PC-3 (cell line): ENCODE measurements around the gene BZW1. TPM values are rescaled to one million over a fixed set of nuclear protein-coding genes. Genes with fewer than 3 reads are reported as not detected.

Experiments used
- ATAC-seq: fragments of 200-7000 bp; cut with Tn5 transposase; 2 replicates; pipeline ENCODE4 v1.9.1; 2020; ENCODE audit warnings: mild to moderate bottlenecking, moderate library complexity
- BruUV-seq: library from RNA; stranded (reverse); fragments of 400-500 nt; replicated peaks from 2 replicates; lab custom pipeline; 2021; lab: Mats Ljungman, UMichigan
- CTCF ChIA-PET: fragments of 300-600 bp; sonication (Branson Sonifier 250); formaldehyde crosslinking; loops from one replicate; lab custom pipeline; 2022; ENCODE audit warnings: antibody characterized with exemption; lab: Charles Lee
- POLR2A ChIA-PET: fragments of 300-600 bp; sonication (Branson Sonifier 250); formaldehyde crosslinking; loops from one replicate; lab custom pipeline; 2022; ENCODE audit warnings: antibody characterized with exemption; ENCODE audit not compliant: unreplicated experiment; lab: Charles Lee
- DNase-seq: peaks from one replicate; pipeline ENCODE4 v3.0.0-alpha.2; 2015
- H2AFZ ChIP-seq: fragments of 300-600 bp; sonication (generic); 2 replicates; pipeline ENCODE4 v1.6.0; 2016; ENCODE audit warnings: antibody characterized with exemption, low read length
- H3F3A ChIP-seq: fragments of 300-600 bp; sonication (generic); one replicate; pipeline ENCODE4 v1.6.0; 2017; ENCODE audit warnings: antibody characterized with exemption, low read length, control low read depth, mild to moderate bottlenecking; ENCODE audit not compliant: unreplicated experiment
- H3K27ac ChIP-seq: fragments of 300-600 bp; sonication (generic); 2 replicates; pipeline ENCODE4 v1.5.1; 2016; ENCODE audit warnings: mild to moderate bottlenecking, low read length
- H3K27me3 ChIP-seq: fragments of 300-600 bp; sonication (generic); 2 replicates; pipeline ENCODE4 v1.6.1; 2016; ENCODE audit warnings: low read length, mixed read lengths
- H3K36me3 ChIP-seq: fragments of 300-600 bp; sonication (generic); 2 replicates; pipeline ENCODE4 v1.6.1; 2016; ENCODE audit warnings: low read depth, mixed run types, low read length, mixed read lengths
- H3K4me1 ChIP-seq: fragments of 300-600 bp; sonication (generic); 2 replicates; pipeline ENCODE4 v1.5.1; 2016; ENCODE audit warnings: low read length; ENCODE audit not compliant: insufficient read depth
- H3K4me2 ChIP-seq: fragments of 300-600 bp; sonication (generic); 2 replicates; pipeline ENCODE4 v1.6.0; 2016; ENCODE audit warnings: low read length
- H3K4me3 ChIP-seq: fragments of 300-600 bp; sonication (generic); 2 replicates; pipeline ENCODE4 v1.5.1; 2016; ENCODE audit warnings: mild to moderate bottlenecking, low read length, mixed read lengths
- H3K79me2 ChIP-seq: fragments of 300-600 bp; sonication (generic); 2 replicates; pipeline ENCODE4 v1.6.1; 2017; ENCODE audit warnings: low read length, mixed read lengths
- H3K9ac ChIP-seq: fragments of 300-600 bp; sonication (generic); 2 replicates; pipeline ENCODE4 v1.6.0; 2016; ENCODE audit warnings: mild to moderate bottlenecking, low read length
- H3K9me2 ChIP-seq: fragments of 300-600 bp; sonication (generic); replicated peaks from 2 replicates; pipeline ENCODE4 v1.6.1; 2016; ENCODE audit warnings: mixed run types, low read length, mixed read lengths
- H3K9me3 ChIP-seq: fragments of 300-600 bp; sonication (generic); 2 replicates; pipeline ENCODE4 v1.6.1; 2016; ENCODE audit warnings: low read length, mixed read lengths
- H4K20me1 ChIP-seq: fragments of 300-600 bp; sonication (generic); 2 replicates; pipeline ENCODE4 v1.6.1; 2016; ENCODE audit warnings: low read length, mixed read lengths
- EZH2 ChIP-seq: fragments of 300-600 bp; sonication (generic); IDR thresholded peaks from one replicate; pipeline ENCODE4 v1.6.1; 2017; ENCODE audit warnings: antibody characterized with exemption, mild to moderate bottlenecking, low read length; ENCODE audit not compliant: unreplicated experiment
- EZH2phosphoT487 ChIP-seq: fragments of 300-600 bp; sonication (generic); IDR thresholded peaks from 2 replicates; pipeline ENCODE4 v1.6.1; 2018; ENCODE audit warnings: mild to moderate bottlenecking, antibody characterized with exemption, low read length, borderline replicate concordance
- intact Hi-C: fragments of 100-400 bp; cut with micrococcal nuclease; formaldehyde crosslinking; loops from 2 replicates; pipeline ENCODE4 v1.9.0; 2023
- total RNA-seq: library from RNA; depleted of rRNA; stranded (reverse); fragments of >200 nt; gene quantifications from 2 replicates; pipeline ENCODE4 v1.2.3, GENCODE V29; 2014
- TF ChIP-seq, protein P1 (sequence below): fragments of 300-600 bp; sonication (generic); conservative IDR thresholded peaks from 2 replicates; pipeline ENCODE4 v1.5.1; 2017; ENCODE audit warnings: antibody characterized with exemption, low read depth, mild to moderate bottlenecking, low read length

BZW1 gene
- total RNA-seq, 1 experiment from 2014 or later = 626 TPM

DNA sequence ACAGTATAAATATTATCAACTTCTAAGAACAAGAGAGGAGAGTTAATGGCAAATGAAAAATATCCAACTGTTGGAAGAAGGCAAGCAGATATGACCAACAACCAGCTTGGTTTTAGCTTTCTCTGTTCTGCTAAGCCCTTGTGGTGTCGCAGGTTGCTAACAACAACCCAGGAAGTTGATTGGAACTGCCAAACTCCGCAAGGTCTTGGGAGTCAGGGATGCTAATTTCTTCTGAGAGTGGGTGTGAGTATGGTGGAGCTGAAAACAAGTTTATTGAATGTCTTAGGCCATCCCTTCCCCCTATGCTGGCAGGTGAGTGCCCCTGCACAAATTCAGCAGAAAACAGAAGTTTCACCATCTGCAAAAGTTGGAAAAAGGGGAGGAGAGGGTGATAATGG, 17.5 kb downstream of the BZW1 start:
- no peaks in the 10 kb centered on the region for H3K79me2 ChIP-seq
- no peaks in the 10 kb centered on the region for H3K9me3 ChIP-seq
- H3K4me1 ChIP-seq = no peaks in the 10 kb centered on the region
- intact Hi-C loops = loop anchor here (1.0 kb wide), 1 partner anchor 116 kb away; no protein-coding TSS in a partner anchor
- no peak overlapping the region for H3K27ac ChIP-seq
- H2AFZ ChIP-seq = no peak overlapping the region
- peaks cover 6% of the 10 kb centered on the region for H3F3A ChIP-seq
- ChIA-PET CTCF (no interaction called here), POLR2A (interaction anchor here (0.6 kb wide), 1 partner anchor 48 kb away, joined by 3 read pairs; no protein-coding TSS in a partner anchor)
- H3K27me3 ChIP-seq = no peaks in the 10 kb centered on the region
- H3K9ac ChIP-seq = no peak overlapping the region
- TF ChIP-seq, protein P1, sequence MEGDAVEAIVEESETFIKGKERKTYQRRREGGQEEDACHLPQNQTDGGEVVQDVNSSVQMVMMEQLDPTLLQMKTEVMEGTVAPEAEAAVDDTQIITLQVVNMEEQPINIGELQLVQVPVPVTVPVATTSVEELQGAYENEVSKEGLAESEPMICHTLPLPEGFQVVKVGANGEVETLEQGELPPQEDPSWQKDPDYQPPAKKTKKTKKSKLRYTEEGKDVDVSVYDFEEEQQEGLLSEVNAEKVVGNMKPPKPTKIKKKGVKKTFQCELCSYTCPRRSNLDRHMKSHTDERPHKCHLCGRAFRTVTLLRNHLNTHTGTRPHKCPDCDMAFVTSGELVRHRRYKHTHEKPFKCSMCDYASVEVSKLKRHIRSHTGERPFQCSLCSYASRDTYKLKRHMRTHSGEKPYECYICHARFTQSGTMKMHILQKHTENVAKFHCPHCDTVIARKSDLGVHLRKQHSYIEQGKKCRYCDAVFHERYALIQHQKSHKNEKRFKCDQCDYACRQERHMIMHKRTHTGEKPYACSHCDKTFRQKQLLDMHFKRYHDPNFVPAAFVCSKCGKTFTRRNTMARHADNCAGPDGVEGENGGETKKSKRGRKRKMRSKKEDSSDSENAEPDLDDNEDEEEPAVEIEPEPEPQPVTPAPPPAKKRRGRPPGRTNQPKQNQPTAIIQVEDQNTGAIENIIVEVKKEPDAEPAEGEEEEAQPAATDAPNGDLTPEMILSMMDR = no peak
- TF ChIP-seq EZH2 = no peak
- TF ChIP-seq EZH2phosphoT487 = no peak
- no TSS peak for BruUV-seq
- DNase-seq = peak; percentile 22
- no peak overlapping the region for H3K4me2 ChIP-seq
- ATAC-seq = peak; percentile 6
- H3K9me2 ChIP-seq = no peaks in the 10 kb centered on the region
- no peaks in the 10 kb centered on the region for H4K20me1 ChIP-seq
- peaks cover 5% of the 10 kb centered on the region; the same call in 1 of the 2 replicates for H3K36me3 ChIP-seq
- H3K4me3 ChIP-seq = no peak overlapping the region

DNA sequence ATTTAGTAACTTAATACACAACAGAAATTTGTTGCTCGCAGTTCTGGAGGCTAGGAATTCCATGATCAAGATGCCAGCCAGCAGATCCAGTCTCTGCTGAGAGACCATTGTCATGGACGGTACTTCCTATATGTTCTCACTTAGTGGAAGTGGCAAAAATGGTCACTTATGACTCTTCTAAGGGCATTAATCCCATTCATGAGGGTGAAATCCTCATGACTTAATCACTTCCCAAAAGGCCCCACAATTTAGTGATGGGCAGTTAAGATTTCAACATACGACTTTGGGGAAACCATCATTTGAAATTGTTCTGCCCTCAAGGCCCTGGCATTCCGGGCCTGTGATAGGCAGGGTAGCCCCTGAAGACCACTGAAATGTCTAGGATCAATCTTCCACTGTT, 23.0 kb downstream of the BZW1 start:
- intact Hi-C loops = no loop called here
- Histone ChIP-seq H3K27ac (no peak overlapping the region), H3F3A (no peaks in the 10 kb centered on the region), H4K20me1 (no peaks in the 10 kb centered on the region), H3K4me2 (no peak overlapping the region), H2AFZ (no peak overlapping the region), H3K36me3 (0 out of 2 replicates have a peak, but pooled peaks cover 4% of the 10 kb centered on the region), H3K9ac (no peak overlapping the region), H3K9me2 (no peaks in the 10 kb centered on the region), H3K9me3 (peaks cover 9% of the 10 kb centered on the region), H3K27me3 (no peaks in the 10 kb centered on the region), H3K4me1 (no peaks in the 10 kb centered on the region), H3K4me3 (no peak overlapping the region), H3K79me2 (no peaks in the 10 kb centered on the region)
- CTCF ChIA-PET = no interaction called here
- DNase-seq = no peak
- TF ChIP-seq EZH2 = no peak
- TF ChIP-seq, protein P1 = no peak
- no peak for TF ChIP-seq EZH2phosphoT487
- no TSS peak for BruUV-seq
- no peak for ATAC-seq
- POLR2A ChIA-PET = no interaction called here

DNA sequence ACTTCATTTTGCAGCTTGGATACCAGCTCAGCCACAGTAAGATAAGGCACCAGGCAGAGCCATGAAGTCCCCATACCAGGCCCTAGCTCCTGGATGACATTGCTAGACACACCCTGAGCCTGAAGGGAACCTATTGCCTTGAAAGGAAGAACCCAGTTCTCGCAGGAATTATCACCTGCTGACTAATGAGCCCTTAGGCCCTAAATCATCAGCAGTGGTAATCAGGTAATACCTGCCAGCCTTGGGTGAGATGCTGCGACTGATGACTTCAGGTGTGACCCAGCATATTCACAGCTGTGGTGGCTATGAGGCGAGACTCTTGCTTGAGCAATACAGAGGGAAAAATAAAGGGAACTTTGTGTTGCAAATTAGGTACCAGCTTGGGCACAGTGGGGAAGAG, 27.8 kb downstream of the BZW1 start:
- Histone ChIP-seq H3K27ac (no peak overlapping the region), H2AFZ (no peak overlapping the region)
- CTCF ChIA-PET = no interaction called here

More for the DNA sequence above, 27.8 kb downstream of the BZW1 start:
- BruUV-seq = no TSS peak
- Histone ChIP-seq H3K9me3 (peaks cover 9% of the 10 kb centered on the region), H3K36me3 (0 out of 2 replicates have a peak, but pooled peaks cover 4% of the 10 kb centered on the region), H4K20me1 (no peaks in the 10 kb centered on the region), H3K79me2 (no peaks in the 10 kb centered on the region), H3K9ac (no peak overlapping the region), H3K4me2 (no peak overlapping the region), H3K4me1 (no peaks in the 10 kb centered on the region), H3K27me3 (no peaks in the 10 kb centered on the region), H3F3A (no peaks in the 10 kb centered on the region), H3K4me3 (no peak overlapping the region), H3K9me2 (no peaks in the 10 kb centered on the region)
- POLR2A ChIA-PET = no interaction called here
- ATAC-seq (no peak), DNase-seq (no peak)
- intact Hi-C loops = no loop called here
- TF ChIP-seq EZH2phosphoT487 = no peak
- TF ChIP-seq, protein P1 = no peak
